ENCODE measurements around the gene EIF5. TPM values are rescaled to one million over a fixed set of nuclear protein-coding genes. Genes with fewer than 3 reads are reported as not detected.
A peak's percentile ranks its signal among the peaks of the same experiment; 100 is the strongest.

Gene EIF5
- total and polyA plus RNA-seq, 2 of the 4 experiments (the other 2 are of a cell fraction) = 181 to 241 TPM

DNA sequence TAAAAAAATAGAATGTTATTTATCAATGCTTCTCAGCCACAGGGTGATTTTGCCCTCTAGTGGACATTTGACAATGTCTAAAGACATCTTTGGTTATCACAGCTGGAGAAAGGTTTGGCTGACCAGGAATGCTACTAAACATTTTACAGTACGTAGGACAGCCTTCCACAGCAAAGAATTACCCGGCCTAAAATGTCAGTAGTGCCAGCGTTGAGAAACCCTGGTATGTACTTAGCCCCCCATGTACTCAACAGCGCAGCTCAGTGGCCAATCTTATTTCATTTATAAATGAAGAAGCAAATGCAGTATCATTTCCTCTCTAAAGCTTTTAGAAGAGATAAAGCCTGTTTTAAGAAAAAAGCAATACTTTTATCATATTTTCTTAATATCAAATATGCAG, 57.0 kb downstream of the EIF5 start:
- Histone ChIP-seq H3K4me2 (ENCODE audit: low read depth, low read length) (no peak overlapping the region), H2AFZ (replicated peaks; ENCODE audit: low read length, poor library complexity) (no peak overlapping the region), H2BK15ac (ENCODE audit: low read depth, low read length) (no peak overlapping the region), H3K9me1 (ENCODE audit: insufficient read depth, low read length) (peaks cover 12% of the 10 kb centered on the region), H4K8ac (ENCODE audit: low read depth in 2 of 2, low read length in 2 of 2) (no peak overlapping the region), H3K4me3 (ENCODE audit: insufficient read depth, low read depth, low read length) (no peak overlapping the region), H3K79me1 (ENCODE audit: low read depth in 1 of 2, low read length in 2 of 2) (peaks cover 0 to 39% of the 10 kb centered on the region in 2 experiments; a peak in 2 of 4 replicates), H2BK20ac (ENCODE audit: low read depth, low read length) (no peak overlapping the region), H2BK5ac (ENCODE audit: low read depth, low read length, poor library complexity, severe bottlenecking) (no peak overlapping the region), H4K91ac (ENCODE audit: insufficient read depth, low read depth, low read length) (no peak overlapping the region), H3K56ac (ENCODE audit: extremely low read depth, insufficient read depth, low read length) (no peak overlapping the region), H3K23ac (ENCODE audit: low read depth, low read length) (no peak overlapping the region), H2AK5ac (ENCODE audit: low read depth, low read length) (no peak overlapping the region), H3K14ac (replicated peaks; ENCODE audit: low read depth, low read length) (no peak overlapping the region), H3K4me1 (ENCODE audit: control insufficient read depth, insufficient read depth, low read length) (peaks cover 17% of the 10 kb centered on the region), H4K20me1 (ENCODE audit: insufficient read depth, low read length) (peaks cover 94% of the 10 kb centered on the region), H3K18ac (ENCODE audit: low read depth, low read length) (no peak overlapping the region), H3K36me3 (ENCODE audit: control insufficient read depth, insufficient read depth, low read length) (no peaks in the 10 kb centered on the region), H2BK120ac (ENCODE audit: low read depth, low read length) (no peak overlapping the region), H2AK9ac (replicated peaks; ENCODE audit: low read depth, low read length, poor library complexity) (no peak overlapping the region), H3K27me3 (ENCODE audit: control insufficient read depth, insufficient read depth, low read length) (no peaks in the 10 kb centered on the region), H3K4ac (ENCODE audit: low read depth, low read length) (no peak overlapping the region), H3K9me3 (ENCODE audit: control insufficient read depth, insufficient read depth, low read length) (no peaks in the 10 kb centered on the region), H4K5ac (ENCODE audit: low read depth, low read length) (no peak overlapping the region), H3K9ac (ENCODE audit: low read depth, low read length) (no peak overlapping the region), H3K27ac (ENCODE audit: insufficient read depth, low read length) (no peak overlapping the region)
- ATAC-seq (ENCODE audit: low read depth) = peak; percentile 65
- DNase-seq = peak; percentile 87
- TF ChIP-seq RFX5 (IDR thresholded peaks at IDR 0.05; ENCODE audit: low read depth, low read length) = no peak
- peak; percentile 13; the same call in 1 of the 2 replicates for TF ChIP-seq CEBPB (IDR thresholded peaks at IDR 0.05; ENCODE audit: low read depth, low read length)
- TF ChIP-seq, protein P1, sequence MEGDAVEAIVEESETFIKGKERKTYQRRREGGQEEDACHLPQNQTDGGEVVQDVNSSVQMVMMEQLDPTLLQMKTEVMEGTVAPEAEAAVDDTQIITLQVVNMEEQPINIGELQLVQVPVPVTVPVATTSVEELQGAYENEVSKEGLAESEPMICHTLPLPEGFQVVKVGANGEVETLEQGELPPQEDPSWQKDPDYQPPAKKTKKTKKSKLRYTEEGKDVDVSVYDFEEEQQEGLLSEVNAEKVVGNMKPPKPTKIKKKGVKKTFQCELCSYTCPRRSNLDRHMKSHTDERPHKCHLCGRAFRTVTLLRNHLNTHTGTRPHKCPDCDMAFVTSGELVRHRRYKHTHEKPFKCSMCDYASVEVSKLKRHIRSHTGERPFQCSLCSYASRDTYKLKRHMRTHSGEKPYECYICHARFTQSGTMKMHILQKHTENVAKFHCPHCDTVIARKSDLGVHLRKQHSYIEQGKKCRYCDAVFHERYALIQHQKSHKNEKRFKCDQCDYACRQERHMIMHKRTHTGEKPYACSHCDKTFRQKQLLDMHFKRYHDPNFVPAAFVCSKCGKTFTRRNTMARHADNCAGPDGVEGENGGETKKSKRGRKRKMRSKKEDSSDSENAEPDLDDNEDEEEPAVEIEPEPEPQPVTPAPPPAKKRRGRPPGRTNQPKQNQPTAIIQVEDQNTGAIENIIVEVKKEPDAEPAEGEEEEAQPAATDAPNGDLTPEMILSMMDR (conservative IDR thresholded peaks at IDR 0.05; ENCODE audit: low read depth, low read length) = peak; percentile 70
- TF ChIP-seq SMC3 (IDR thresholded peaks at IDR 0.05; ENCODE audit: low read depth, low read length) = no peak; the same call in none of the 2 replicates
- TF ChIP-seq BHLHE40 (IDR thresholded peaks at IDR 0.05; ENCODE audit: low read depth, low read length) = no peak
- peak; percentile 57 for TF ChIP-seq RAD21 (IDR thresholded peaks at IDR 0.05; ENCODE audit: low read length)
- in situ Hi-C loops (cut with MboI; ENCODE audit: low sequenced_read_pairs) = no loop called here
- CTCF ChIA-PET = interaction anchor here (0.6 to 2.0 kb wide), 15 partner anchors 9 to 1351 kb away, joined by 3 to 17 read pairs (median 4); no protein-coding TSS in a partner anchor
- no CpG with 5 or more reads among the region's 4 CpGs for WGBS, 2 experiments (ENCODE audit: extremely low coverage in 2 of 2, insufficient read length in 1 of 2)
- dilution Hi-C loops (cut with HindIII; ENCODE audit: low sequenced_read_pairs, unreplicated experiment) = no loop called here
- intact Hi-C loops (cut with micrococcal nuclease) = loop anchor here (2.0 kb wide), 1 partner anchor 46 kb away; no protein-coding TSS in a partner anchor
- no TSS peak for BruUV-seq (replicated peaks)
- POLR2A ChIA-PET (ENCODE audit: unreplicated experiment) = interaction anchor here (0.6 to 0.8 kb wide), 2 partner anchors 57 to 321 kb away, joined by 3 to 9 read pairs; partner anchors contain the start of gene EIF5
